Liver (tissue), 9 donors: ENCODE measurements around the gene STK25. TPM values are rescaled to one million over a fixed set of nuclear protein-coding genes. Genes with fewer than 3 reads are reported as not detected.

Experiments
- DNase-seq: peaks from one replicate; pipeline ENCODE4 v3.0.0-alpha.2; 2017; ENCODE audit warnings: low spot score
- H3K27ac ChIP-seq, 2 donors: one replicate each; pipeline ENCODE4 v1.7.0; 2013; ENCODE audit warnings: inconsistent platforms in 2 of 2, low read length in 2 of 2, control low read depth in 1 of 2, low read depth in 1 of 2, mild to moderate bottlenecking in 1 of 2
- H3K27me3 ChIP-seq, 4 donors: one replicate each; pipeline versions ENCODE4 v1.6.1 to v1.7.0; 2013; ENCODE audit warnings: low read length in 3 of 4, inconsistent platforms in 1 of 4, mild to moderate bottlenecking in 1 of 4, moderate library complexity in 1 of 4; ENCODE audit not compliant: control insufficient read depth in 4 of 4, insufficient read depth in 4 of 4
- H3K36me3 ChIP-seq, 4 donors: one replicate each; pipeline versions ENCODE4 v1.6.1 to v1.7.0; 2013; ENCODE audit warnings: low read length in 3 of 4, mild to moderate bottlenecking in 3 of 4, low read depth in 1 of 4, moderate library complexity in 1 of 4; ENCODE audit not compliant: control insufficient read depth in 4 of 4, insufficient read depth in 3 of 4
- H3K4me1 ChIP-seq, 4 donors: one replicate each; pipeline versions ENCODE4 v1.6.1 to v1.7.0; 2013; ENCODE audit warnings: low read length in 3 of 4, mild to moderate bottlenecking in 3 of 4, moderate library complexity in 1 of 4; ENCODE audit not compliant: control insufficient read depth in 4 of 4, insufficient read depth in 4 of 4
- H3K4me3 ChIP-seq, 3 donors: one replicate each; pipeline versions ENCODE4 v1.6.1 to v1.7.0; 2013; ENCODE audit warnings: low read length in 3 of 3, control low read depth in 1 of 3, low read depth in 1 of 3, mild to moderate bottlenecking in 1 of 3
- H3K9ac ChIP-seq, 2 donors: one replicate each; pipeline ENCODE4 v1.7.0; 2013; ENCODE audit warnings: low read length in 2 of 2, mild to moderate bottlenecking in 2 of 2, moderate library complexity in 2 of 2, control low read depth in 1 of 2, low read depth in 1 of 2
- H3K9me3 ChIP-seq, 4 donors: one replicate each; pipeline versions ENCODE4 v1.6.1 to v1.7.0; 2013; ENCODE audit warnings: low read length in 3 of 4; ENCODE audit not compliant: control insufficient read depth in 4 of 4
- EGR1 ChIP-seq, 2 donors: IDR thresholded peaks; 2 replicates each; pipeline ENCODE4 v1.6.1; 2016 to 2018; ENCODE audit warnings: antibody characterized with exemption in 2 of 2, low read depth in 2 of 2
- FOXA1 ChIP-seq: IDR thresholded peaks from 2 replicates; pipeline ENCODE4 v1.6.1; 2016; ENCODE audit warnings: antibody characterized with exemption
- FOXA2 ChIP-seq: IDR thresholded peaks from 2 replicates; pipeline ENCODE4 v1.6.1; 2016; ENCODE audit warnings: antibody characterized with exemption
- GABPA ChIP-seq, 2 donors: IDR thresholded peaks in 1 of 2; conservative IDR thresholded peaks in 1 of 2; 2 replicates each; pipeline ENCODE4 v1.6.1; 2016; ENCODE audit warnings: antibody characterized with exemption in 2 of 2, mild to moderate bottlenecking in 1 of 2, moderate library complexity in 1 of 2
- HNF4A ChIP-seq, 2 donors: conservative IDR thresholded peaks; 2 replicates each; pipeline ENCODE4 v1.6.1; 2016; ENCODE audit warnings: antibody characterized with exemption in 2 of 2, mild to moderate bottlenecking in 2 of 2
- HNF4G ChIP-seq: IDR thresholded peaks from 2 replicates; pipeline ENCODE4 v1.6.1; 2016; ENCODE audit warnings: antibody characterized with exemption
- JUND ChIP-seq, 2 donors: IDR thresholded peaks; 2 replicates each; pipeline ENCODE4 v1.6.1; 2016; ENCODE audit warnings: antibody characterized with exemption in 2 of 2
- NR2F2 ChIP-seq: IDR thresholded peaks from 2 replicates; pipeline ENCODE4 v1.6.1; 2016; ENCODE audit warnings: antibody characterized with exemption
- RAD21 ChIP-seq, 2 donors: IDR thresholded peaks; 2 replicates each; pipeline ENCODE4 v1.6.1; 2016; ENCODE audit warnings: antibody characterized with exemption in 2 of 2, mild to moderate bottlenecking in 2 of 2
- RXRA ChIP-seq, 2 donors: IDR thresholded peaks; 2 replicates each; pipeline ENCODE4 v1.6.1; 2017 to 2018; ENCODE audit warnings: antibody characterized with exemption in 2 of 2, mild to moderate bottlenecking in 1 of 2
- SP1 ChIP-seq: IDR thresholded peaks from 2 replicates; pipeline ENCODE4 v1.6.1; 2018; ENCODE audit warnings: antibody characterized with exemption, mild to moderate bottlenecking
- TAF1 ChIP-seq: conservative IDR thresholded peaks from 2 replicates; pipeline ENCODE4 v1.6.1; 2016; ENCODE audit warnings: antibody characterized with exemption, mild to moderate bottlenecking
- YY1 ChIP-seq: IDR thresholded peaks from 2 replicates; pipeline ENCODE4 v1.6.1; 2016; ENCODE audit warnings: antibody characterized with exemption, mild to moderate bottlenecking
- WGBS: extraction: QIAGEN DNeasy Blood & Tissue Kit; methylation state at CpG from one replicate; pipeline ENCODE4 v1.1.7; 2013; 5-methylcytosine and 5-hydroxymethylcytosine counted together
- polyA plus RNA-seq, 2 donors: library from polyadenylated mRNA; stranded (reverse) in 1 of 2; unstranded in 1 of 2; fragments of 200-250 nt in 1 of 2; fragments of >200 nt in 1 of 2; fragmentation: Nextera tagmentation in 1 of 2; extraction: Ambion mirVana in 1 of 2; gene quantifications; one replicate each; pipeline versions ENCODE4 v1.2.1 to v1.2.3, GENCODE V29; 2013 to 2015
- total RNA-seq, 2 donors: library from RNA; depleted of rRNA; stranded (reverse); fragments of >200 nt; gene quantifications; one replicate each; pipeline ENCODE4 v1.2.3, GENCODE V29; 2014
- TF ChIP-seq, protein P1 (sequence below): IDR thresholded peaks from 2 replicates; pipeline ENCODE4 v1.6.1; 2016; ENCODE audit warnings: antibody characterized with exemption
- TF ChIP-seq, protein P2 (sequence below): fragments of 150-350 bp; IDR thresholded peaks from 2 replicates; pipeline ENCODE4 v1.5.1; 2017; ENCODE audit warnings: improper control_type of control experiment, low read depth, low read length; ENCODE audit not compliant: missing input control
- TF ChIP-seq, protein P3 (sequence below): IDR thresholded peaks from 2 replicates; pipeline ENCODE4 v1.6.1; 2016; ENCODE audit warnings: antibody characterized with exemption, mild to moderate bottlenecking
- TF ChIP-seq, protein P4 (sequence below): IDR thresholded peaks from 2 replicates; pipeline ENCODE4 v1.6.1; 2016; ENCODE audit warnings: antibody characterized with exemption
- TF ChIP-seq, protein P5 (sequence below): IDR thresholded peaks from 2 replicates; pipeline ENCODE4 v1.6.1; 2016; ENCODE audit warnings: antibody characterized with exemption
- donor health status: healthy.
- donor health status: healthy.
- donor health status: healthy.
- donor health status: healthy.
- donor health status: healthy.

STK25 gene
- total and polyA plus RNA-seq, 4 donors: 43.4 to 85.6 (median 67.3) TPM

DNA sequence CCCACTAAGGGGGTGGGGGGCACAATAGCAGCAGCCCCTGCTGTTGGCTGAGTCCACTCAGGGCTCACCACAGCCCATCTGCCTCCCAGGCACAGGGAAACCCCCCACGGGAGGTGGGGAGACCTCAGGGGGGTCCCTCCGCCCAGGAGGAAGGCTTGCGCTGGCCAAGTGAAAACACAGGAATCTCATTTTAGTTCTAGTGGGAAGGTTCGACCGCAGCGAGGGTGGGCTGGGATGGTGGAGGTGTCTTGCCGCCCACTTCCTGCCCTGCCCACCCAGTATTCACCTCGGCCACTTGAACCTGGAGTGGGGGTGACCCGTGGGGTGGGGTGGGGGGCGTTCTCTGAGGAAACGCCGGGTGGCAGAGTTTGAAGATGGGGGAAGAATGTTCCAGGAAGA lies 43.2 kb upstream of the STK25 start:
- H3K9ac ChIP-seq: no peak overlapping the region
- DNase-seq: no peak
- H3K27me3 ChIP-seq: no peaks in the 10 kb centered on the region
- peaks cover 18 to 36% (median 32%) of the 10 kb centered on the region in 4 donors for H3K4me1 ChIP-seq
- TF ChIP-seq NR2F2: no peak
- no peak for TF ChIP-seq EGR1 (IDR thresholded peaks at IDR 0.05; ENCODE audit: low read depth in 2 of 2)
- no peak for TF ChIP-seq RAD21 (IDR thresholded peaks at IDR 0.05)
- no peak for TF ChIP-seq TAF1
- TF ChIP-seq, protein P1, sequence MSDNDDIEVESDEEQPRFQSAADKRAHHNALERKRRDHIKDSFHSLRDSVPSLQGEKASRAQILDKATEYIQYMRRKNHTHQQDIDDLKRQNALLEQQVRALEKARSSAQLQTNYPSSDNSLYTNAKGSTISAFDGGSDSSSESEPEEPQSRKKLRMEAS: no peak
- no peak for TF ChIP-seq HNF4G
- TF ChIP-seq, protein P2, sequence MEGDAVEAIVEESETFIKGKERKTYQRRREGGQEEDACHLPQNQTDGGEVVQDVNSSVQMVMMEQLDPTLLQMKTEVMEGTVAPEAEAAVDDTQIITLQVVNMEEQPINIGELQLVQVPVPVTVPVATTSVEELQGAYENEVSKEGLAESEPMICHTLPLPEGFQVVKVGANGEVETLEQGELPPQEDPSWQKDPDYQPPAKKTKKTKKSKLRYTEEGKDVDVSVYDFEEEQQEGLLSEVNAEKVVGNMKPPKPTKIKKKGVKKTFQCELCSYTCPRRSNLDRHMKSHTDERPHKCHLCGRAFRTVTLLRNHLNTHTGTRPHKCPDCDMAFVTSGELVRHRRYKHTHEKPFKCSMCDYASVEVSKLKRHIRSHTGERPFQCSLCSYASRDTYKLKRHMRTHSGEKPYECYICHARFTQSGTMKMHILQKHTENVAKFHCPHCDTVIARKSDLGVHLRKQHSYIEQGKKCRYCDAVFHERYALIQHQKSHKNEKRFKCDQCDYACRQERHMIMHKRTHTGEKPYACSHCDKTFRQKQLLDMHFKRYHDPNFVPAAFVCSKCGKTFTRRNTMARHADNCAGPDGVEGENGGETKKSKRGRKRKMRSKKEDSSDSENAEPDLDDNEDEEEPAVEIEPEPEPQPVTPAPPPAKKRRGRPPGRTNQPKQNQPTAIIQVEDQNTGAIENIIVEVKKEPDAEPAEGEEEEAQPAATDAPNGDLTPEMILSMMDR: no peak
- TF ChIP-seq RXRA (IDR thresholded peaks at IDR 0.05): no peak
- no peak for TF ChIP-seq GABPA (IDR thresholded peaks at IDR 0.05 in 1 of 2, conservative IDR thresholded peaks at IDR 0.05 in 1 of 2)
- TF ChIP-seq YY1: no peak
- TF ChIP-seq JUND (IDR thresholded peaks at IDR 0.05): no peak
- TF ChIP-seq SP1: no peak
- no peak for TF ChIP-seq HNF4A (conservative IDR thresholded peaks at IDR 0.05)
- TF ChIP-seq, protein P3, sequence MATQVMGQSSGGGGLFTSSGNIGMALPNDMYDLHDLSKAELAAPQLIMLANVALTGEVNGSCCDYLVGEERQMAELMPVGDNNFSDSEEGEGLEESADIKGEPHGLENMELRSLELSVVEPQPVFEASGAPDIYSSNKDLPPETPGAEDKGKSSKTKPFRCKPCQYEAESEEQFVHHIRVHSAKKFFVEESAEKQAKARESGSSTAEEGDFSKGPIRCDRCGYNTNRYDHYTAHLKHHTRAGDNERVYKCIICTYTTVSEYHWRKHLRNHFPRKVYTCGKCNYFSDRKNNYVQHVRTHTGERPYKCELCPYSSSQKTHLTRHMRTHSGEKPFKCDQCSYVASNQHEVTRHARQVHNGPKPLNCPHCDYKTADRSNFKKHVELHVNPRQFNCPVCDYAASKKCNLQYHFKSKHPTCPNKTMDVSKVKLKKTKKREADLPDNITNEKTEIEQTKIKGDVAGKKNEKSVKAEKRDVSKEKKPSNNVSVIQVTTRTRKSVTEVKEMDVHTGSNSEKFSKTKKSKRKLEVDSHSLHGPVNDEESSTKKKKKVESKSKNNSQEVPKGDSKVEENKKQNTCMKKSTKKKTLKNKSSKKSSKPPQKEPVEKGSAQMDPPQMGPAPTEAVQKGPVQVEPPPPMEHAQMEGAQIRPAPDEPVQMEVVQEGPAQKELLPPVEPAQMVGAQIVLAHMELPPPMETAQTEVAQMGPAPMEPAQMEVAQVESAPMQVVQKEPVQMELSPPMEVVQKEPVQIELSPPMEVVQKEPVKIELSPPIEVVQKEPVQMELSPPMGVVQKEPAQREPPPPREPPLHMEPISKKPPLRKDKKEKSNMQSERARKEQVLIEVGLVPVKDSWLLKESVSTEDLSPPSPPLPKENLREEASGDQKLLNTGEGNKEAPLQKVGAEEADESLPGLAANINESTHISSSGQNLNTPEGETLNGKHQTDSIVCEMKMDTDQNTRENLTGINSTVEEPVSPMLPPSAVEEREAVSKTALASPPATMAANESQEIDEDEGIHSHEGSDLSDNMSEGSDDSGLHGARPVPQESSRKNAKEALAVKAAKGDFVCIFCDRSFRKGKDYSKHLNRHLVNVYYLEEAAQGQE: no peak
- TF ChIP-seq FOXA1: no peak
- TF ChIP-seq, protein P4, sequence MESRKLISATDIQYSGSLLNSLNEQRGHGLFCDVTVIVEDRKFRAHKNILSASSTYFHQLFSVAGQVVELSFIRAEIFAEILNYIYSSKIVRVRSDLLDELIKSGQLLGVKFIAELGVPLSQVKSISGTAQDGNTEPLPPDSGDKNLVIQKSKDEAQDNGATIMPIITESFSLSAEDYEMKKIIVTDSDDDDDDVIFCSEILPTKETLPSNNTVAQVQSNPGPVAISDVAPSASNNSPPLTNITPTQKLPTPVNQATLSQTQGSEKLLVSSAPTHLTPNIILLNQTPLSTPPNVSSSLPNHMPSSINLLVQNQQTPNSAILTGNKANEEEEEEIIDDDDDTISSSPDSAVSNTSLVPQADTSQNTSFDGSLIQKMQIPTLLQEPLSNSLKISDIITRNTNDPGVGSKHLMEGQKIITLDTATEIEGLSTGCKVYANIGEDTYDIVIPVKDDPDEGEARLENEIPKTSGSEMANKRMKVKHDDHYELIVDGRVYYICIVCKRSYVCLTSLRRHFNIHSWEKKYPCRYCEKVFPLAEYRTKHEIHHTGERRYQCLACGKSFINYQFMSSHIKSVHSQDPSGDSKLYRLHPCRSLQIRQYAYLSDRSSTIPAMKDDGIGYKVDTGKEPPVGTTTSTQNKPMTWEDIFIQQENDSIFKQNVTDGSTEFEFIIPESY: no peak
- TF ChIP-seq, protein P5, sequence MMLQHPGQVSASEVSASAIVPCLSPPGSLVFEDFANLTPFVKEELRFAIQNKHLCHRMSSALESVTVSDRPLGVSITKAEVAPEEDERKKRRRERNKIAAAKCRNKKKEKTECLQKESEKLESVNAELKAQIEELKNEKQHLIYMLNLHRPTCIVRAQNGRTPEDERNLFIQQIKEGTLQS: no peak
- TF ChIP-seq FOXA2: no peak
- H3K9me3 ChIP-seq: no peaks in the 10 kb centered on the region
- WGBS: 83% methylated on average over 12 of the region's 12 CpGs
- no peak overlapping the region for H3K27ac ChIP-seq
- H3K4me3 ChIP-seq: no peak overlapping the region
- H3K36me3 ChIP-seq: peaks cover 0 to 3% (median 0%) of the 10 kb centered on the region in 4 donors
